HCT116 (cell line): Measurements from ENCODE around the gene ATP13A2.

Source experiments
- ZFX ChIP-seq: fragments of 450-650 bp; IDR thresholded peaks from 2 replicates; pipeline ENCODE4 v1.6.1; 2017
- TF ChIP-seq, protein P1 (sequence below), 3 experiments: fragments of 200-600 bp in 1 of 3; sonication (generic) in 1 of 3; IDR thresholded peaks in 2 of 3; conservative IDR thresholded peaks in 1 of 3; 2 replicates each; pipeline ENCODE4 v1.5.1; 2012 to 2017; ENCODE audit warnings: low read depth in 2 of 3, low read length in 2 of 3, antibody characterized with exemption in 1 of 3, borderline replicate concordance in 1 of 3, control low read depth in 1 of 3, mild to moderate bottlenecking in 1 of 3, mixed read lengths in 1 of 3, mixed run types in 1 of 3, moderate library complexity in 1 of 3; ENCODE audit not compliant: insufficient read depth in 1 of 3

DNA sequence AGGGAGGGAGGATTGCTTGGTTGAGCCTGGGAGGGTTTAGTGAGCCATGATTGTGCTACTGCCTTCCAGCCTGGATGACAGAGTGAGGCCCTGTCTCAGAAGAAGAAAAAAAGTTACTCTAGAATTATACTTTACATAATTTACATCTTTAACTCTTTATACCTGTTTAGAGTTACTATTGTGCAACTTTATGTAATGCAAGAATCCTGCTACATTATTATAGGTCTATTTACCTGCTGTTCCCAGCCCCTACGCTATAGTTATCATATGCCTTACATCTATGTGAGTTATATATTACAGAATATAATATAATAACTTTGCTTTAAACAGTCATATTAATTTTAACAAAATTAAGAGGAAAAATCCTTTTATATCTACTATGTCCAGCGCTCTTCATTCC, 27.8 kb upstream of the ATP13A2 start:
- no peak for TF ChIP-seq ZFX
- TF ChIP-seq, protein P1, sequence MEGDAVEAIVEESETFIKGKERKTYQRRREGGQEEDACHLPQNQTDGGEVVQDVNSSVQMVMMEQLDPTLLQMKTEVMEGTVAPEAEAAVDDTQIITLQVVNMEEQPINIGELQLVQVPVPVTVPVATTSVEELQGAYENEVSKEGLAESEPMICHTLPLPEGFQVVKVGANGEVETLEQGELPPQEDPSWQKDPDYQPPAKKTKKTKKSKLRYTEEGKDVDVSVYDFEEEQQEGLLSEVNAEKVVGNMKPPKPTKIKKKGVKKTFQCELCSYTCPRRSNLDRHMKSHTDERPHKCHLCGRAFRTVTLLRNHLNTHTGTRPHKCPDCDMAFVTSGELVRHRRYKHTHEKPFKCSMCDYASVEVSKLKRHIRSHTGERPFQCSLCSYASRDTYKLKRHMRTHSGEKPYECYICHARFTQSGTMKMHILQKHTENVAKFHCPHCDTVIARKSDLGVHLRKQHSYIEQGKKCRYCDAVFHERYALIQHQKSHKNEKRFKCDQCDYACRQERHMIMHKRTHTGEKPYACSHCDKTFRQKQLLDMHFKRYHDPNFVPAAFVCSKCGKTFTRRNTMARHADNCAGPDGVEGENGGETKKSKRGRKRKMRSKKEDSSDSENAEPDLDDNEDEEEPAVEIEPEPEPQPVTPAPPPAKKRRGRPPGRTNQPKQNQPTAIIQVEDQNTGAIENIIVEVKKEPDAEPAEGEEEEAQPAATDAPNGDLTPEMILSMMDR (IDR thresholded peaks at IDR 0.05 in 2 of 3, conservative IDR thresholded peaks at IDR 0.05 in 1 of 3; ENCODE audit: borderline replicate concordance in 1 of 3, insufficient read depth in 1 of 3, low read depth in 2 of 3, low read length in 2 of 3), result no peak
